HG02852 (cell line): Measurements from ENCODE around the gene CAPN10.
"Not testable (repeated sequence)": the region's sequence is repeated elsewhere in the genome, so short reads cannot be mapped to it uniquely, and the experiment has no call there.

Experiments
- ATAC-seq: cut with Tn5 transposase; IDR thresholded peaks from one replicate; pipeline ENCODE4 v1.9.1; 2021; ENCODE audit warnings: mild to moderate bottlenecking, moderate library complexity; ENCODE audit not compliant: unreplicated experiment

The CAPN10 gene

DNA sequence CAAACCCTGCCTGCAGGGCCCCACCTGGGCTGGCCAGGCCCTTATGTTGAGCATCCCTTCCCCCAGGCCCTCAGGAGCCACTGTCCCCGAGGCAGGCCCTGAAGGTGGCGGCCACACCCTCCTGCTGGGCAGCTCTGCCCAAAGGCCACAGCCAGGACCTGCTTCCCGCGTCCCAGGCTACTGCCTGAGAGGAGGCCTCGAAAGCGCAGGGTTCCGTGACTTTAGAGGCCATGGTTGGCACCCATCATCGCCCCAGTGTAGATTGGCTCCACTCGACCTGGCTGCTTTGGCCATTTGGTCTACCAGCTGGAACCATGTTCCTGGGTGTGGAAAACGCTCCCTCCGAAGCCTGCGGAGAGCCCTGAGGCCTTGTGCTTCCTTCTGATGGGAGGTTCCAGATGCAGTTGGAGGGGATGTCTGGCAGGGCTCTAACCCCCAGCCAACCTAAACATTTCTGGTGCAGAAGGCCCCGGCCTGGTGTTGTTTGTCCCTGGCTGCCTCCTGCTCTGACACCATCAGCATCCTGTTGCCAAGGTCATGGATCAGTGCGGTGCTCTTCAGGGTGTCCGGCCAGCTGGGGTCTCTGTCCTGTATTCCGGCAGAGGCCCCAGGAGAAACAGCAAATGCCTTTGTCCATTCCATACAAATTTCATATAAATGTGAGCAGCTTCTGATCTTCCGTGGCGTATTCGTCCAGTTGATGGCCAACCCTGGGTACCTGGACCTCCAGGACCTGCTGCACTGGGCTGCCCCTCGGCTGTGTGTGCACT, 14.7 kb downstream of the CAPN10 start:
- no peak for ATAC-seq

DNA sequence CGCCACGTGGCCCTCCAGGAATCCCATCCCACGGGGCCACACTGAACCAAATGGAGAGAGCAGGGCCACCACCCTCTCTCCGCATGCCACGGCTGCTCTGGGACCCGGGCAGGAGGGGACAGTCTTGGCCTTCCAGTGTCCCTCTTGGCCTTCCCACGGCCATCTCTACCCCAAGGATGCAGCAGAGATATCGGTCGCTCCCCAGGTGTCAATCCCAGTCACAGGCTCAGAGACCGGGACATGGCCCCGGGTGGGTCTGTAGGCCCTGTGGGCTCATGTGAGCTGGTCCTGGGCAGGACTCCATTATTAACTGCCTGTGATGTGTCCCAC, 15.3 kb downstream of the CAPN10 start:
- ATAC-seq: no peak

DNA sequence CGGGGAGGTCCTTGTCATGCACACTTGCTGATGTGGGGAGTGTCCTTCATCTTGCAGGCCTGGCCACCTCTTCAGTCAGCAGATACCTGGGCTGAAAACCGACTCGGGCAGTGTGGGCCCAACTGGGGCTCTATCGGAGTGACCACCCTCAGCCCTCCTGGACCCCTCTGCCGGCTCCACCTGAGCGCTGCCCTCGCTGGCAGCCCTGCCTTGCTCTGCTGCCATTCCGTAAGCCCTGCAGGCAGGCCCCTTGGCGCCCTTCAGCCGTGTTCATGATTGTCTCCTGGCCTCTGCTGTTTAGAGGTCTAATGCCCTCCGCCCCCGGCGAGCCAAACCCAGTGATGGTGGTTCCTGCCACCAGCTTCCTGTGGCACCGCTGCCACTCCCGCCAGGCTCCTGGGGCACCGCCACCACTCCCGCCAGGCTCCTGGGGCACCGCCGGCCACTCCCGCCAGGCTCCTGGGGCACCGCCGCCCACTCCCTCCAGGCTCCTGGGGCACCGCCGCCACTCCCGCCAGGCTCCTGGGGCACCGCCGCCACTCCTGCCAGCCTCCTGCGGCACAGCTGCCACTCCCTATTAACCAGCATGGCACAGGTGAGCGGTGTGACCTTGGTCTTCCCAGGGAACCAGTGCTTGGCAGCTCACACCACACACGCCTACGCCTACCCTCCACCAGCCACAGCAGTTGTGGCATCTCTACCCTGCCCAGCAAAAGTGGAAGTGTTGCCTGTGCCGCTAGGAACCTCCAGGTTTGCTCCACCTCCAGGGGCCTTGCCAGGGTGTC, 15.9 kb downstream of the CAPN10 start:
- no peak for ATAC-seq

DNA sequence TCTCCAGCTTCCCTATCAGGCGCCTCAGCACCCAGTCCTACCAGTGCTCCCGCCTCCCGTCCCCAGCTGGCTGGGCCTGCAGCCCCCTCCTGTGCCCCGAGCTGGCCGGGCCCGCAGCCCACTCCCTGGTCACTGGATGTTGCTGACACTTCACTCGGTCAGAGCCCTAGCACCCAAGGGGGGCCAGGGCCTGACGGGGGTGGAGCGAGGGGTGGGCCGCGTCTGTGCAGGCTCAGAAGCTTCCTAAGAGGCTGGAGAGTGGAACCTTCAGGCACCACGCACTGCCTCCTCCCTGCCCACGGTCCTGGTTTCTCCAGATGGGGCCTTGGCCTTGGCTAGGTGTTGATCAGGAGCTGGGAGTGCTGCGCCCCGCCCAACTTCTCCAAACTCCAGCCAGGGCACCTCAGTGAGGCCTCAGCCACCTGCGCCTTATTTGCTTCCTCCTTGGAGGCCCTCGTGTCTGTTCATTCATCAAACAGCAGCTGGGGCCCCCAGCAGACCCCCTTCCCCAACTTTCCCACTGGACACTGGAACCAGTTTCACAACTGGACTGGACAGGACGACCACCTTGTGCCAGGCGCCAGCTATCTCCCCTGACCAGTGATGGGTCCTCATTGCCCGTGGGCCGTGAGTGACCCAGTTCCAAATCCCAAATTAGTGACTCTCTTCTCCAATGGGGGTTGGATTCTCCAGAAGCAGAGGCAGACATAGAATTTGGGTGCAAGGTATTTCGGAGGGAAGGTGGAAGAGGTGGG, 16.7 kb downstream of the CAPN10 start:
- no peak for ATAC-seq

DNA sequence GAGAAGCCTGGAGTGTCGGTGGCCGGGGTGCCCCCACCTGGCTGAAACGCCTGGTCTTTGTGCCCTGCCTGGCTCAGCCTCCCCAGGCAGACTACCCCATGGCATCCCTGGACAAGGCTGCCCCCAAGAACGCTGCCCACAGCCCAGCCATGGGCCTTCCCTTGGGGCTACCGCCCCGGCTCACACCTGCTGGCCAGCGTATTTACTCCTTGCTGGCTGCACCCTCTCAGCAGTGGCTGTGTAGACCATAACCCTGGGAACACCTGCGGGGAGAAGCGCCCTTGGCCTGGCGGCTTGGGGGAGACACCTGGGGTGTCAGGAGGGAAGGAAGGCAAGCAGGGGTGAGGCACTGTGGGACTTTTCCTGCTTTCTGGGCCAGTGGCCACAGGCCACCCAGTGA, 17.3 kb downstream of the CAPN10 start:
- ATAC-seq: no peak

DNA sequence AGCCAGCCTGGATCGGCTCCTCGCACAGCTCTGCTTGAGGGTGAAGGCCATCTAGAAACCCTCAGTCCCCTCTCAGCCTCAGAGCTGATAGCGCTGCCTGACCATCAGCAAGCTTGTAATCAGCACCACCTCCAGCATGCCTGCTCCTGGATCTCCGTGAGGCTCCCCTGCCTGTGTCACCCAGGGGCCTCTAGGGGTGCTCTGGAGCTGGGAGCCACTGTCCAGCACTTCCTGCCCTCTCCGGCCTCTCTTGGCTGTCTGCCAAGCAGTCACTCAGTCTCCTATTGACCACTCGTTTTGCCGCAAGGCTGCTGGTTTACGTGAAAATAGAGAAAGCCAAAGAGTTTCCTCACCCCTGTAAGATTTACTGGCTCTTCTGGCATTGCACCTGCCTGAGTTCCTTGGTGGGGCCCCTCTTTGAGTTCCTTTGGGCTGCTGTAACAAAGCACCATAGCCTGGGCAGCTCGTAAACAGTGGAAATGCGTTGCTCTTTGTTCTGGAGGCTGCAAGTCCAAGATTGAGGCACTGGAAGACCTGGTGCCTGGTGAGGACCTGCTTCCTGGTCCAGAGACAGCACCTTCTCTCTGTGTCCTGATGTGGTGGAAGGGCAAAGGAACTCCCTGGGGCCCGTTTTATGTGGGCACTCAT, 17.9 kb downstream of the CAPN10 start:
- no peak for ATAC-seq

DNA sequence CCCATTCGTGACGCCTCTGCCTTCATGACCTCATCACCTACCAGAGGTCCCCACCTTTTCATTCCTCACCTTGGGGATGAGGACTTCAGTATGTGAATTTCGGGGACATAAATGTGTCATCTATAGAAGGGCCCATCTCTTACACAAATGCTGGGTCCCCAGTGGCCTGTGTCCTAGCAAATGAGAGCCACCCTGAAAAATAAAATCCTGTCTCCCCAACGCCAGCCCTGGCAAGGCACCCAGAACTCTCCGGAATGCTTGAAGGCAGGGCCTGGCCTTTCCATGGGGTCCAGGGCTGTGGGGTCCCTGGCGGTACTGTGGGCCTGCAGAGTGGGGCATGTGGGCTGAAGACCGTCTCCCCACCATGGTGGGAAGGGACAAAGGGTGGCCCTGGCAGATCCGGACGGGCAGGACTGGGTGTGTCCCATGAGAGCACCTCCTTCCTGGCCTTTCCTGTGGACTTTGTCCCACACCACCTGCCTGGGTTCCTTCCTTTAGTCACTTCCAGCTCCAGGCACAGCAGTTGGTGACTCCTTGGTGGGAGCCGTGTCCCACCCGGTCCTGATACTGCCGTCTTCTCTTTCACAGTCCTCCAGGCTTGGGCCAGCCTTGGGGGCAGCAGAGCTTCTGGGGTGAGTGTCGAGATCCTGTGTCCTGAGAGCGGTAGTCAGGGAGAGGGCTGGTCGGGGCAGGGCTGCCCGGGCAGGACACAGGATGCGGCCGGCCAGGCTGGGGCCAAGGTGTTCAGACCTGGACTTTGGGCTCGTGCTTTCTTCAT, 18.6 kb downstream of the CAPN10 start:
- ATAC-seq: no peak

DNA sequence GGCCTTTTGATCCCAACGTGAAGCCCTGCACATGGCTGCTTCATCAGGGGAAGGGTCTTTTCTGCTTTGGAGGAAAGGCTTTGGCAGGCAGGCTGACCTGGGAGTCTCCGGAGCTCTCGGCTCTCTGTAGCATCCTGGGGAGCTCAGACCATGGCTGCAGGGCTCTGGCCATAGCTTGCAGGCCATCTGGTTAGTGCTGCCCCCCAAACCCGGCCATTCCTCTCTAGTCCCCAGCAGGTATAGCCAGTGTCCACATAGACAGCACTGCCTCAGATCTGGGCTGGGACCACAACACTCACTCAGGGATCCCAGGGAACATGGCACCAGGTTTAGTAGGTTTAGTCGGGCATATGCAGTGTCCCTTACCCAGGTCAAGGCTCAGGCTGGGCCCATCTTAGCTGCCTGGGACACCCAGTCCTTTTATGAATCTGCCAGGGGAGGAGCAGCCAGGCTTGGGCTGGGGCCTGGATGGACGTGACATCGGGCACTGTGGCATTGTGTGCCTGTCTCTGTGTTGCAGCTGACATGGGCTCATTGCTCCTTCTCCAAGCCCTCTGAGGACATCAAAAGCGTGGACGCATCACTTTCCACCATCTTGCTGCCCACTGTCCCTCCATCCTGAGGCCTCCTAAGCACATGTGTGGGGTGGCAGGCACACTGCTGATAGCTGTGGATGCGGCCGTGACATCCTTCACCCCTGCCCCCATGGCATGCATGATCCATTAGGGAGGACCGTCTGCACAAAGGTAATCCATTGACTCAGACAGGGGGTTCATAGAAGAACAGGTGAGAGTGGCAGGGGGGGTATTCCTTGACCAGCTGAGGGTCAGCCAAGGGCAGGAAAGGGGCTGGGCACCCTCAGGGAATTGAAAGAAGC, 19.6 kb downstream of the CAPN10 start:
- no peak for ATAC-seq

DNA sequence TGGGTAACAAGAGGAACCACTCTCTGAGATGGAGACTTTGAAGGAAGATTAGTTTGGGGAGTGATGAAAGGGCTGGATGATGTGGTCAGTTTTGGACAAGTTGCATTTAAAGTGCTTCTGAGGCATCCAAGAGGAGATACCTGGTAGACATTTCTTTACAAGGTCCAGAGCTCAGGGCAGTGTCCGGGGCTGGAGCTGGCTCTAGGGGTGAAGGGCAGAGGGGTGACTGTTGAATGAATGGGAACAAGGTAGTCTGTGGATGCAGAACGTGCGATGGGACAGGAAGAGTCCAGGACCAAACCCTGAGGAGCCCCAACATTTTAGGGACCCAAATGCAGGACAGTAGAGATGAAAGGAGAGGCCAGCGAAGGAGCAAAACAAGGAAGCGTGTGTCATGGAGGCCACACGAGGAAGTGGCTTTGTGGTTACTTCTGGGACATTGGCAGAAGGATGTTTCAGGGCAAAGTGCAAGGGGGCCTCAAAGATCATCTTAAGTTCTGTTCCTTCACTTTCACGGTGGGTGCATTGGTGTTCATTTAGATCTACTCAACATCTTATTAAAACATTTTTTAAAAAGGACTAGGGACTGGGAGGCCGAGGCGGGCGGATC, 25.2 kb downstream of the CAPN10 start:
- no peak for ATAC-seq

DNA sequence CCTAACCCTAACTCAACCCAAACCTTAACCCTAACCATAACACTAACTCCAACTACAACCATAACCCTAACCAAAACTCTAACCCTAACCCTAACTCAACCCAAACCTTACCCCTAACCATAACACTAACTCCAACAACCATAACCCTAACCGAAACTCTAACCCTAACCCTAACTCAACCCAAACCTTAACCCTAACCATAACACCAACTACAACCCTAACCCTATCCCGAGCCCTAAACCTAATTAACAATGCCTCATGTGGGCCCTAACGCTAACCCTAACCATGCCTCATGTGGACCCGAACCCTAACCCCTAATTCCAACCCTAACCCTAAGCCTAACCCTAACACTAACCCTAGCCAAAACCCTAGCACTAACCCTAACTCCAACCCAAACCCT, 27.2 kb downstream of the CAPN10 start:
- no peak for ATAC-seq

DNA sequence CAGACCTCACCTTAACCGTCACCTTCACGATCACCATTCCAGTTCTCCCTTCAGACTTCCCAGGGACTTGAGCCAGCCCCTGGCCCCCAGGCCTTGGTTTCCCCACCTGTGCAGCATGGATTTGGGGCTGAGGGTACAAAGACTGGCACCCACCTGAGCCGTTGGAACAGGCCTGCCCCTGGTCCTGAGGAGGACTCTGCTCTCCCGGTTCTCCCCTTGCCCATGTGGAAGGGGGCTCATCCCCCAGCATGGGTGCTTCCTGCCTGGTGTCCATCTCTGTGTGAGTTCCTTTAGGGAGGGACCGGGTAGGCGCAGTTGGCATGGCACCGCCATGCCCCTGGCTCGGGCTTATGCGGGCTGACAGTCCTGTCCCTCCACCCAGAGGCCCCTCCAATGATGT, 27.9 kb downstream of the CAPN10 start:
- no peak for ATAC-seq

DNA sequence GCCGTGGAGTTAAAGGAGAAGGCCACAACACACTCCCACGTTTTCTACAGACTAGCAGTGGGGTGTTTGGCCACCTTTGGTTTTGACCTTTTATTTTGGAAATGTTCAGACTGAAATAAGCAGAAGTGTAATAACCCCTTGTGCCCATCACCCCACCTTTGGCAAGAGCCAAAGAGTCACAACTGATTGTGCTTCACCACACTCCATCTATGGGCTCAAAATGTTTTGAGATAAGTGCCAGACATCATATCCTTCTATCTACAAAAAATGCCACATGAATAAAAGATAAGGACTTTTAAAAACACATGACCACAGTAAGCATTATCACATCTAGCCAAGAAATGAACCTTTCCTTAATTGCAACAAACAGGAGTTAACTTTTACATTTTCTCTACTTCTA, 28.9 kb downstream of the CAPN10 start:
- no peak for ATAC-seq

DNA sequence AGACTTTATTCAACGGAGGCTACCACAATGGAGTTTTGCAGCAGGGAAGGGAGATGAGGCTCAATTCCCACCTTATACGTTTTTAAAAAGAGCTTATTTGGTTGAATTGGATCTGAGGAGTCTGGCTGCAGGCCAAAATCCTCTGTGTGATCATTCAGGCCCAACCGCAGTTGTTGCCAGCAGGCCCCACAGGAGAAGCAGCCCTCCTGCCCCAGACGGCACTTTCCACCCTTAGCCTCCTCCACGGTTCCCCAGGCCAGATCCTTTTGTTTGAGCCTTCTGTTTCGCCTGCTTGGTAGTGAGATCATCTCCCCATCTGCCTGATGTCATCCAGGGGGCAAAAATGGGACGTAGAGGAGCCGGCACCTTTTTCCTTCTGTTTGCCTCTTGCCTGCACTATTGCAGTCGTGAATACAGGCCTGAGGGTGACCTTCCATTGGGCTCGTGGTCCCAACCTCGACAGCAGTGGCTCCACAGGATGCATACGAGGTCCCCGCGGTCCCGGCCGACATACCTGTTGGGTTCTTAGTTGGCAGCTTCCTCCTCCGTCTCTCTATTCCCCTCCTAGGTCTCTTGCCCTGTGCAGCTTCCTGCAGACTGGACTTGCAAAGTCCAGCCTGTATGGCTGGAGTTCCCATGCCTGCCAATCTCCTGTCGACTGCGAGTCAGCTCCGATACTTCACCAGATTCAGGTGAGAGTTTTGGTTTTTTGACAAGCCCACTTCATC, 29.4 kb downstream of the CAPN10 start:
- no peak for ATAC-seq

DNA sequence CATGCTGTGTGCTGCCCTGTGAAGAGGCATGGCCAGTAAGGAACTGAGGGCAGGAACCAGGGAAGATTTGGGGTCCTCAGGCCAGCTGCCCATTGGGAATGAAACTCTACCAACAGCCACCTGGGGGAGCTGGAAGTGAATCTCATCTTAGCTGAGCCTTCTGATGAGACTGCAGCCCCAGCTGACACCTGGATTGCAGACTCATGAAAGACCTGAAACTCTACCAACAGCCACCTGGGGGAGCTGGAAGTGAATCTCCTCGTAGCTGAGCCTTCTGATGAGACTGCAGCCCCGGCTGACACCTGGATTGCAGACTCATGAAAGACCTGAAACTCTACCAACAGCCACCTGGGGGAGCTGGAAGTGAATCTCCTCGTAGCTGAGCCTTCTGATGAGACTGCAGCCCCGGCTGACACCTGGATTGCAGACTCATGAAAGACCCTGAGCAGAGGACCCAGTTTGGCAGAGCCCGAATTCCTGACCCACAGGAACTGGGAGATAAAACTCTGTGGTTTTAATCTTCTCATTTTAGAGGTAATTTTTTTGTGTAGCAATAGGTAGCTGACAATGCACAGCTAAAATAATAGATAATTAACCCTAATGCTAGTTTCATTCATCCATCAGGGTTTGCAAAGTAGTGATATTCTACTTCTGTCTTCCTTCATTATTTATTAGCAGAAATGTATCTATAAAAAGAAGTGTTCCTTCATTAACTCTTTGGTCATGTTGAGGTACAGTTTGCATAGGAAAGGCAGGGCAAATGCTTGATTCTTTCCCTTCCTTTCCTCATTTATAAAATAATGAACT, 30.5 kb downstream of the CAPN10 start:
- not testable (repeated sequence) for ATAC-seq

DNA sequence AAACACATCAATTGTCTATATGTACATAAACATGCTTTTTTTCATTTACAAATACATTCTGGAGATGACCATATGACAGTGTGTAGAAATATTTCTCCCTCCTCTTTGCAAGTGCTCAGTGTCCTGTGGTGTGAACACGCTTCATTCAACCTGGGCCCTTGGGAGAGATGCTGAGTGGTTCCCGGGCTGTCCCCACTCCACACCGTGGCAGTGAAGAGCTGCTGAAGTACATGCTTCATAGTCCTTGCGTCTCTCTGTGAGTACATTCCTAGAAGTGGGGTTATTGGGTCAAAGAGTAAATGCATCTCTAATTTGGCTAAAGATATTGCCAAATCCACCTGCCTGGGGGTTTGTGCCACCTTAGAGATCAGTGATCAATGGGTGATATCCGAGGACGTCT, 32.2 kb downstream of the CAPN10 start:
- no peak for ATAC-seq

DNA sequence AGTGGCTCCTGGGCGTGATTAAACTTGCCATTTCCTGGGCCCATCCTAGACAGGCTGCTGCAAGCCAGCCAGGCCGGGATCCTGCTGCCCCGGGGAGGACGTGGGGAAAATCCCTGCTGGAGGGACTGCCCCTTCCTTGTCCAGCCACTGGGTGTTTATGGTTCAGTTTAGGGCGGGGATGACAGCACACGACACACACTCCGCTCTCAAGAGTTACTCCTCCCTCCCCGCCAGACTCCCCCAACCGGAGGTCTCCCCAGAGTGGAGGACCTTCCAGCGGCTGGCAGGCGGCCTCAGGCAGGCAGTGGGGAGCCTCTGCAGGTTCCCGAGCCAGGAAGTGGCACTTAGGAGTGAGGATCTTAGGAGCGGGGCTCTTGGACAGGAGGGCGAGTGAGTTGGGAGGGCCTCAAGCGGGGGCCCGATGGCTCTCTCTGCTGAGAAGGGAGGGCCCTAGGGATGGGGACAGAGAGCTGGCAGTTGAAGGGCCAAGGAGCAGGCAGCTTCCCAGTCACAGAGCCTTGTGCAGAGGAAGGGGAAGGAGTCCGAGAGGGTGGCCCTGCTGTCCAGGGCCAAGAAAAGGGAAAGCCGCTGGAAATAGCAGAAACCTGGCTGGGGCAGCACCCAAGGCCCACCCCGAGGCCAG, 33.1 kb downstream of the CAPN10 start:
- no peak for ATAC-seq

DNA sequence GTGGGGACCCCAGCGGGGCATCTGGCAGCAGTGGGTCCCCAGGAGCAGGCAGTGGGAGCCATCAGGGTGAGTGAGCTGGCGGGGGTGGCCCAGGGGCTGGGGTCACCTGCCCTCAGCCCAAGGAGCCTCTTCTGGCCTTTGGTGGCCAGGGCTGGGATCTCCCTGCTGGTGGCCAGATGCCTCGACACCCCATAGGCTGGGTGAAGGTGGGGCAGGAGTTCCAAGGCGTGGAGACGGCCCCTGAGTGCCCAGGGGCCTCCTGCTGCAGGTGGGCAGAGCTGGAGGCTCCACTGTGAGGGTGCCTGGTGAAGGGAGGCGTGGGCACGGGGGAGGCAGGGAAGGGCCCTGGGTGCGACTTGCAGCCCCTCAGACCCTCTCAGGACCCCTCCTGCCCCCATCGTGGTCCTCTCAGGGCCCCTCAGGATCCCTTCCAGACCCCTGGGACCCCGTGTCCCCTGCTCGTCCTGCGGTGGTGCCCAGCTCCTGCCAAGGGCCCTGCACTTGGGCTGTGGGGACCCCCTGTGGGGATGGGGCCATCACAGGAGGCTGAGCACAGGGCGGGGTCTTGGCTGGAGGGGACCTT, 33.7 kb downstream of the CAPN10 start:
- ATAC-seq: no peak
